Limb (tissue), 2 donors: ENCODE results near the gene CDK5RAP2.
"Not testable (repeated sequence)": the region's sequence is repeated elsewhere in the genome, so short reads cannot be mapped to it uniquely, and the experiment has no call there.

ENCODE experiments used
- DNase-seq, 2 donors: peaks; one replicate each; pipeline ENCODE4 v3.0.0-alpha.2; 2016; ENCODE audit errors: extremely low spot score in 2 of 2

The CDK5RAP2 gene

GRCh38 chr9:120592210-120592609 is 12.2 kb upstream of the CDK5RAP2 start:
- DNase-seq = no peak

- no peak for DNase-seq
Measured at GRCh38 chr9:120587328-120587727, 7.4 kb upstream of the CDK5RAP2 start.

GRCh38 chr9:120583958-120584369 is 4.0 kb upstream of the CDK5RAP2 start:
- peak; percentile 53 to 80 for DNase-seq

- DNase-seq = no peak
Measured at GRCh38 chr9:120579139-120580050, 572 bp downstream of the CDK5RAP2 start.

GRCh38 chr9:120574473-120574872 is 5.5 kb downstream of the CDK5RAP2 start:
- no peak for DNase-seq

GRCh38 chr9:120572472-120572871 is 7.5 kb downstream of the CDK5RAP2 start:
- no peak for DNase-seq

GRCh38 chr9:120571443-120572257 is 8.3 kb downstream of the CDK5RAP2 start:
- no peak for DNase-seq

- DNase-seq = no peak
Measured at GRCh38 chr9:120570296-120570695, 9.7 kb downstream of the CDK5RAP2 start.

- no peak for DNase-seq
Measured at GRCh38 chr9:120569556-120569955, 10.4 kb downstream of the CDK5RAP2 start.

- DNase-seq = no peak
Measured at GRCh38 chr9:120568816-120569215, 11.2 kb downstream of the CDK5RAP2 start.

GRCh38 chr9:120567874-120568273 is 12.1 kb downstream of the CDK5RAP2 start:
- no peak for DNase-seq

GRCh38 chr9:120567081-120567480 is 12.9 kb downstream of the CDK5RAP2 start:
- no peak for DNase-seq

- no peak for DNase-seq
Measured at GRCh38 chr9:120564589-120564988, 15.4 kb downstream of the CDK5RAP2 start.

- no peak for DNase-seq
Measured at GRCh38 chr9:120562861-120563443, 17.0 kb downstream of the CDK5RAP2 start.

- no peak for DNase-seq
Measured at GRCh38 chr9:120561709-120562108, 18.3 kb downstream of the CDK5RAP2 start.

- DNase-seq = no peak
Measured at GRCh38 chr9:120559546-120559945, 20.4 kb downstream of the CDK5RAP2 start.

- no peak for DNase-seq
Measured at GRCh38 chr9:120558454-120558853, 21.5 kb downstream of the CDK5RAP2 start.

GRCh38 chr9:120557205-120557604 is 22.8 kb downstream of the CDK5RAP2 start:
- no peak for DNase-seq

GRCh38 chr9:120556775-120557174 is 23.2 kb downstream of the CDK5RAP2 start:
- no peak for DNase-seq

GRCh38 chr9:120555839-120556238 is 24.1 kb downstream of the CDK5RAP2 start:
- DNase-seq = no peak

- not testable (repeated sequence) for DNase-seq
Measured at GRCh38 chr9:120552210-120552704, 27.7 kb downstream of the CDK5RAP2 start.
